ENCODE data around the gene ADIPOR2.

DNA sequence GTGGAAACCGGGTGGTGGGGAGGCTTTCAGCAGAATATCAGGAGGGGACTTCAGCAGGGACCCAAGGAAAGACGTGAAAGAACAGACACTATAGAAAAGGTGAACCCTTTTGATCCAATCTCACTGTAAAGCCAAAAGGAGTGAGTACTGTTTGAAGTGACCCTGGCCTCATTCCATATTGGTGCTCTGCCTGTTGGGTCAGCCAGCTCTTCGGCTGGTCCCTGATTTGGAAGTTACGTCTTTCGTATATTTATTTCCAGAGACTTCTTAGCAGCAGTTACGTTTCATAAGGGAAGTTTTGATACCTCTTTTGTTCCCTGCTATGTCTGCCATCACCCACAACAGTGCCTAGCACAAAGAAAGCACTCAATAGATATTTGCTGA lies 39.9 kb upstream of the ADIPOR2 start:
- TF ChIP-seq CTCF (IDR thresholded peaks at IDR 0.05) (no peak), MAX (IDR thresholded peaks at IDR 0.05) (no peak), RAD21 (conservative IDR thresholded peaks at IDR 0.05 in 1 of 2, IDR thresholded peaks at IDR 0.05 in 1 of 2) (no peak), GATA3 (IDR thresholded peaks at IDR 0.05; ENCODE audit: borderline replicate concordance) (no peak)
